GM10266 (cell line): Measurements from ENCODE around the gene SORCS2.

Experiments used
- DNase-seq: peaks from one replicate; pipeline ENCODE4 v3.0.0; 2012; ENCODE audit errors: extremely low spot score
- CTCF ChIP-seq: IDR thresholded peaks from 2 replicates; pipeline ENCODE4 v1.5.1; 2012; ENCODE audit warnings: mild to moderate bottlenecking, low read depth; ENCODE audit not compliant: control insufficient read depth, insufficient read depth; ENCODE audit errors: missing control alignments

The SORCS2 gene

GRCh38 chr4:7192252-7193029 is at the start of gene SORCS2:
Gene SORCS2, plus strand, starts transcription at chr4:7192538.
- DNase-seq = peak; percentile 81
- TF ChIP-seq CTCF = peak; percentile 52

GRCh38 chr4:7144374-7145290 is 47.7 kb upstream of the SORCS2 start:
- TF ChIP-seq CTCF = no peak
- DNase-seq = no peak

- no peak for TF ChIP-seq CTCF
- no peak for DNase-seq
Measured at GRCh38 chr4:7145291-7145934, 46.9 kb upstream of the SORCS2 start.

GRCh38 chr4:7146059-7146785 is 46.1 kb upstream of the SORCS2 start:
- no peak for TF ChIP-seq CTCF
- no peak for DNase-seq

GRCh38 chr4:7146786-7147115 is 45.6 kb upstream of the SORCS2 start:
- no peak for DNase-seq
- no peak for TF ChIP-seq CTCF

- no peak for DNase-seq
- no peak for TF ChIP-seq CTCF
Measured at GRCh38 chr4:7147261-7147660, 45.1 kb upstream of the SORCS2 start.
